GM23338 (cell line): Measurements from ENCODE around the gene SLC38A10. TPM values are rescaled to one million over a fixed set of nuclear protein-coding genes. Genes with fewer than 3 reads are reported as not detected.

Source experiments
- ATAC-seq: fragments of 200-7000 bp; cut with Tn5 transposase; 3 replicates; pipeline ENCODE4 v1.9.1; 2020
- DNase-seq: peaks from one replicate; pipeline ENCODE4 v3.0.0-alpha.2; 2015; ENCODE audit warnings: low spot score
- H2AFZ ChIP-seq: fragments of 200-600 bp; sonication (generic); 2 replicates; pipeline ENCODE4 v1.8.0; 2016; ENCODE audit warnings: antibody characterized with exemption, mild to moderate bottlenecking, moderate library complexity
- H3F3A ChIP-seq: fragments of 200-600 bp; sonication (generic); replicated peaks from 2 replicates; pipeline ENCODE4 v1.8.0; 2017; ENCODE audit warnings: antibody characterized with exemption, mixed run types, low read depth
- H3K27ac ChIP-seq: fragments of 200-600 bp; sonication (generic); 2 replicates; pipeline ENCODE4 v1.6.1; 2016; ENCODE audit warnings: low read depth
- H3K27me3 ChIP-seq: fragments of 200-600 bp; sonication (generic); 2 replicates; pipeline ENCODE4 v1.8.0; 2016; ENCODE audit warnings: mild to moderate bottlenecking, mixed run types, moderate library complexity; ENCODE audit not compliant: insufficient read depth
- H3K36me3 ChIP-seq: fragments of 200-600 bp; sonication (generic); 2 replicates; pipeline ENCODE4 v1.8.0; 2016; ENCODE audit warnings: mild to moderate bottlenecking; ENCODE audit not compliant: insufficient read depth
- H3K4me1 ChIP-seq: fragments of 200-600 bp; sonication (generic); 2 replicates; pipeline ENCODE4 v1.8.0; 2016; ENCODE audit warnings: mild to moderate bottlenecking, moderate library complexity; ENCODE audit not compliant: insufficient read depth
- H3K4me2 ChIP-seq: fragments of 200-600 bp; sonication (generic); 2 replicates; pipeline ENCODE4 v1.7.1; 2017; ENCODE audit warnings: mixed run types
- H3K4me3 ChIP-seq: fragments of 200-600 bp; sonication (generic); 2 replicates; pipeline ENCODE4 v1.6.1; 2016; ENCODE audit warnings: mixed run types
- H3K79me2 ChIP-seq: fragments of 200-600 bp; sonication (generic); replicated peaks from 2 replicates; pipeline ENCODE4 v1.8.0; 2017; ENCODE audit warnings: mild to moderate bottlenecking; ENCODE audit not compliant: insufficient read depth
- H3K9me2 ChIP-seq: fragments of 200-600 bp; sonication (generic); 2 replicates; pipeline ENCODE4 v1.8.0; 2017; ENCODE audit not compliant: insufficient read depth
- H4K20me1 ChIP-seq: fragments of 200-600 bp; sonication (generic); replicated peaks from 2 replicates; pipeline ENCODE4 v1.8.0; 2017; ENCODE audit warnings: mild to moderate bottlenecking; ENCODE audit not compliant: insufficient read depth
- H3K27ac Mint-ChIP-seq: 2 replicates; pipeline ENCODE4 v1.8.0; 2020; ENCODE audit warnings: inconsistent platforms, mild to moderate bottlenecking, moderate library complexity, mixed read lengths
- H3K27me3 Mint-ChIP-seq: 3 replicates; pipeline ENCODE4 v1.8.0; 2022; ENCODE audit warnings: low read depth, mild to moderate bottlenecking, moderate library complexity, mixed read lengths, inconsistent platforms; ENCODE audit not compliant: insufficient read depth, poor library complexity
- H3K36me3 Mint-ChIP-seq: 3 replicates; pipeline ENCODE4 v1.8.0; 2021; ENCODE audit warnings: low read depth, mild to moderate bottlenecking, inconsistent platforms, moderate library complexity, mixed read lengths
- H3K4me1 Mint-ChIP-seq: 3 replicates; pipeline ENCODE4 v1.8.0; 2020; ENCODE audit warnings: mild to moderate bottlenecking, inconsistent platforms, mixed read lengths
- H3K4me3 Mint-ChIP-seq: 3 replicates; pipeline ENCODE4 v1.8.0; 2021; ENCODE audit warnings: moderate library complexity, mild to moderate bottlenecking, inconsistent platforms, mixed read lengths
- H3K9me3 Mint-ChIP-seq: 3 replicates; pipeline ENCODE4 v1.8.0; 2020; ENCODE audit warnings: moderate library complexity, mild to moderate bottlenecking, inconsistent platforms, mixed read lengths
- ETS1 ChIP-seq: IDR thresholded peaks from 2 replicates; pipeline ENCODE4 v1.6.1; 2016; ENCODE audit warnings: antibody characterized with exemption
- EZH2phosphoT487 ChIP-seq: fragments of 200-600 bp; sonication (generic); IDR thresholded peaks from one replicate; pipeline ENCODE4 v1.8.1; 2018; ENCODE audit warnings: antibody characterized with exemption; ENCODE audit not compliant: unreplicated experiment
- POLR2AphosphoS5 ChIP-seq: IDR thresholded peaks from 2 replicates; pipeline ENCODE4 v1.6.1; 2016; ENCODE audit warnings: antibody characterized with exemption, low read depth
- ZNF462 ChIP-seq: fragments of 250-450 bp; sonication (Bioruptor Pico); IDR thresholded peaks from 2 replicates; pipeline ENCODE4 v1.5.0; 2020; ENCODE audit warnings: mild to moderate bottlenecking, moderate library complexity
- polyA plus RNA-seq: library from polyadenylated mRNA; unstranded; fragments of >200 nt; fragmentation: Nextera tagmentation; extraction: Ambion mirVana; gene quantifications from 2 replicates; pipeline ENCODE4 v1.2.1, GENCODE V29; 2016
- total RNA-seq: library from RNA; depleted of rRNA; stranded (reverse); fragments of >200 nt; shearing (Covaris generic); gene quantifications from 2 replicates; pipeline ENCODE4 v1.2.3, GENCODE V29; 2014

Gene SLC38A10
- total and polyA plus RNA-seq, 2 experiments from 2014 or later: 17.1 to 55.8 TPM

GRCh38 chr17:81272616-81273015, 22.5 kb downstream of the SLC38A10 start (continued):
- no peak for TF ChIP-seq ETS1
- no peak for TF ChIP-seq POLR2AphosphoS5
- TF ChIP-seq ZNF462 (CRISPR knock-in tag): no peak

- H3K27ac ChIP-seq: no peak overlapping the region
- no peak overlapping the region for H3K4me3 ChIP-seq
- H2AFZ ChIP-seq: no peak overlapping the region
- no peaks in the 10 kb centered on the region for H3F3A ChIP-seq
- no peaks in the 10 kb centered on the region for H3K36me3 ChIP-seq
- Mint-ChIP-seq H3K9me3 (no peaks in the 10 kb centered on the region), H3K4me1 (no peaks in the 10 kb centered on the region), H3K4me3 (no peak overlapping the region), H3K36me3 (peaks cover 26% of the 10 kb centered on the region), H3K27ac (no peak overlapping the region), H3K27me3 (no peaks in the 10 kb centered on the region)
- H3K4me1 ChIP-seq: no peaks in the 10 kb centered on the region
- H3K9me2 ChIP-seq: no peaks in the 10 kb centered on the region
- H3K4me2 ChIP-seq: no peak overlapping the region
- DNase-seq: no peak
- H3K79me2 ChIP-seq: no peaks in the 10 kb centered on the region
- TF ChIP-seq EZH2phosphoT487: no peak
- TF ChIP-seq POLR2AphosphoS5: no peak
- no peak for ATAC-seq
- H4K20me1 ChIP-seq: no peaks in the 10 kb centered on the region; the same call in none of the 2 replicates
- H3K27me3 ChIP-seq: no peaks in the 10 kb centered on the region
Measured at GRCh38 chr17:81271226-81271625, 23.9 kb downstream of the SLC38A10 start.
